Measurements from ENCODE around the gene FNBP1. TPM values are rescaled to one million over a fixed set of nuclear protein-coding genes. Genes with fewer than 3 reads are reported as not detected.

The FNBP1 gene
- total RNA-seq, 1 experiment from 2014 or later = 36.5 TPM

GRCh38 chr9:130045725-130046450 is 2.9 kb upstream of the FNBP1 start:
- Histone ChIP-seq H3K14ac (ENCODE audit: insufficient read depth, low read length) (no peak overlapping the region), H3K4ac (ENCODE audit: low read depth, low read length) (no peak overlapping the region), H3K56ac (ENCODE audit: insufficient read length, low read depth, low read length) (no peak overlapping the region), H3K27me3 (ENCODE audit: insufficient read depth, low read length) (no peaks in the 10 kb centered on the region; the same call in 1 of the 2 replicates), H3K79me1 (ENCODE audit: insufficient read depth, low read depth, low read length, poor library complexity, severe bottlenecking) (no peaks in the 10 kb centered on the region), H2BK20ac (ENCODE audit: low read depth, low read length, poor library complexity, severe bottlenecking) (no peak overlapping the region), H2BK15ac (ENCODE audit: low read depth, low read length) (no peak overlapping the region), H2BK5ac (ENCODE audit: insufficient read length, low read length) (no peak overlapping the region), H3T11ph (ENCODE audit: low read length) (no peak overlapping the region), H3K79me2 (ENCODE audit: insufficient read depth, low read length) (no peaks in the 10 kb centered on the region), H4K8ac (replicated peaks; ENCODE audit: insufficient read length, low read depth, low read length) (no peak overlapping the region), H3K23ac (ENCODE audit: insufficient read length, low read depth, low read length) (no peak overlapping the region), H4K5ac (ENCODE audit: insufficient read length, low read depth, low read length) (no peak overlapping the region), H3K27ac (ENCODE audit: insufficient read length, low read depth, low read length) (no peak overlapping the region), H3K9me3 (ENCODE audit: control insufficient read depth, low read depth, low read length) (no peaks in the 10 kb centered on the region), H3K9ac (ENCODE audit: extremely low read depth, insufficient read length, low read length) (no peak overlapping the region), H2AFZ (ENCODE audit: low read length) (no peak overlapping the region), H2BK12ac (ENCODE audit: insufficient read length, low read depth, low read length) (no peak overlapping the region), H3K4me2 (ENCODE audit: insufficient read depth, insufficient read length, low read length) (no peak overlapping the region), H3K18ac (ENCODE audit: insufficient read length, low read depth, low read length) (no peak overlapping the region), H3K23me2 (ENCODE audit: insufficient read length, low read depth, low read length, poor library complexity, severe bottlenecking) (peaks cover 14% of the 10 kb centered on the region), H4K20me1 (ENCODE audit: control insufficient read depth, insufficient read depth, insufficient read length) (no peaks in the 10 kb centered on the region), H2AK5ac (ENCODE audit: insufficient read length, low read length) (no peak overlapping the region), H2BK120ac (ENCODE audit: low read depth, low read length, poor library complexity, severe bottlenecking) (no peak overlapping the region), H4K91ac (ENCODE audit: insufficient read length, low read depth, low read length) (no peak overlapping the region), H3K4me1 (ENCODE audit: insufficient read depth, low read length) (no peaks in the 10 kb centered on the region; the same call in 1 of the 2 replicates)
- peaks cover 0 to 5% (median 2%) of the 10 kb centered on the region in 3 experiments; a peak in 2 of 7 replicates for H3K36me3 Mint-ChIP-seq (ENCODE audit: insufficient read depth in 1 of 3, low read depth in 3 of 3)
- peaks cover 28% of the 10 kb centered on the region for H3K27me3 Mint-ChIP-seq (ENCODE audit: low read depth)
- H3K27ac Mint-ChIP-seq = no peak overlapping the region
- DNase-seq = no peak
- peaks cover 2 to 3% of the 10 kb centered on the region in 2 experiments; a peak in 3 of 5 replicates for H3K9me3 Mint-ChIP-seq
- TF ChIP-seq, protein P1, sequence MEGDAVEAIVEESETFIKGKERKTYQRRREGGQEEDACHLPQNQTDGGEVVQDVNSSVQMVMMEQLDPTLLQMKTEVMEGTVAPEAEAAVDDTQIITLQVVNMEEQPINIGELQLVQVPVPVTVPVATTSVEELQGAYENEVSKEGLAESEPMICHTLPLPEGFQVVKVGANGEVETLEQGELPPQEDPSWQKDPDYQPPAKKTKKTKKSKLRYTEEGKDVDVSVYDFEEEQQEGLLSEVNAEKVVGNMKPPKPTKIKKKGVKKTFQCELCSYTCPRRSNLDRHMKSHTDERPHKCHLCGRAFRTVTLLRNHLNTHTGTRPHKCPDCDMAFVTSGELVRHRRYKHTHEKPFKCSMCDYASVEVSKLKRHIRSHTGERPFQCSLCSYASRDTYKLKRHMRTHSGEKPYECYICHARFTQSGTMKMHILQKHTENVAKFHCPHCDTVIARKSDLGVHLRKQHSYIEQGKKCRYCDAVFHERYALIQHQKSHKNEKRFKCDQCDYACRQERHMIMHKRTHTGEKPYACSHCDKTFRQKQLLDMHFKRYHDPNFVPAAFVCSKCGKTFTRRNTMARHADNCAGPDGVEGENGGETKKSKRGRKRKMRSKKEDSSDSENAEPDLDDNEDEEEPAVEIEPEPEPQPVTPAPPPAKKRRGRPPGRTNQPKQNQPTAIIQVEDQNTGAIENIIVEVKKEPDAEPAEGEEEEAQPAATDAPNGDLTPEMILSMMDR (conservative IDR thresholded peaks at IDR 0.05) = no peak
- WGBS (ENCODE audit: extremely low coverage, insufficient read length, low lambda C conversion rate) = no CpG with 5 or more reads among the region's 4 CpGs
- peaks cover 18 to 36% of the 10 kb centered on the region in 2 experiments for H3K4me1 Mint-ChIP-seq
- H3K4me3 Mint-ChIP-seq = no peak overlapping the region
